H1 (cell line): ENCODE results near the gene PLPP7. TPM values are rescaled to one million over a fixed set of nuclear protein-coding genes. Genes with fewer than 3 reads are reported as not detected.

Experiments used
- CTCF ChIA-PET: fragments of 300-600 bp; sonication (Branson Sonifier 250); formaldehyde crosslinking; loops from one replicate; lab custom pipeline; 2021; ENCODE audit not compliant: partially characterized antibody; lab: Charles Lee
- POLR2A ChIA-PET: fragments of 300-600 bp; sonication (Branson Sonifier 250); formaldehyde crosslinking; loops from one replicate; lab custom pipeline; 2021; ENCODE audit warnings: inconsistent platforms; ENCODE audit not compliant: partially characterized antibody; lab: Charles Lee
- DNase-seq, 2 experiments: peaks; one replicate each; pipeline versions ENCODE4 v3.0.0 to v3.0.0-alpha.2; 2010 to 2022; ENCODE audit warnings: low spot score in 2 of 2, low read depth in 1 of 2, mixed read lengths in 1 of 2
- FAIRE-seq: peaks from 2 replicates; lab custom pipeline; 2011; peaks lifted over from hg19 to GRCh38; lab: Jason Lieb, UNC
- H2AFZ ChIP-seq: 2 replicates; pipeline ENCODE4 v1.8.1; 2012; ENCODE audit warnings: low read length, inconsistent platforms
- H2AK5ac ChIP-seq: 2 replicates; pipeline ENCODE4 v1.6.1; 2013; ENCODE audit warnings: low read depth, low read length
- H2BK120ac ChIP-seq: replicated peaks from 2 replicates; pipeline ENCODE3; 2013; ENCODE audit warnings: low read depth, low read length, inconsistent platforms
- H2BK12ac ChIP-seq: 2 replicates; pipeline ENCODE4 v1.6.1; 2013; ENCODE audit warnings: low read depth, low read length
- H2BK15ac ChIP-seq: 2 replicates; pipeline ENCODE4 v1.6.1; 2013; ENCODE audit warnings: low read length
- H2BK20ac ChIP-seq: 2 replicates; pipeline ENCODE4 v1.6.1; 2013; ENCODE audit warnings: low read length
- H2BK5ac ChIP-seq: 2 replicates; pipeline ENCODE4 v1.6.1; 2013; ENCODE audit warnings: low read depth, low read length
- H3K14ac ChIP-seq: 2 replicates; pipeline ENCODE4 v1.6.1; 2013; ENCODE audit warnings: inconsistent platforms; ENCODE audit not compliant: insufficient read length
- H3K18ac ChIP-seq: 2 replicates; pipeline ENCODE4 v1.6.1; 2013; ENCODE audit warnings: low read length; ENCODE audit errors: extremely low read depth
- H3K23ac ChIP-seq: 2 replicates; pipeline ENCODE4 v1.6.1; 2013; ENCODE audit warnings: inconsistent platforms; ENCODE audit not compliant: insufficient read length
- H3K23me2 ChIP-seq: 2 replicates; pipeline ENCODE4 v1.6.1; 2013; ENCODE audit warnings: low read depth, low read length
- H3K27ac ChIP-seq: 2 replicates; pipeline ENCODE4 v1.6.1; 2011; ENCODE audit warnings: low read depth, low read length, inconsistent platforms
- H3K27me3 ChIP-seq, 4 experiments: replicated peaks in 1 of 4; 1 replicate in 1 of 4; 2 replicates in 3 of 4; pipeline versions ENCODE4 v1.6.1 to v1.8.1; 2011 to 2013; ENCODE audit warnings: low read length in 3 of 4, mild to moderate bottlenecking in 3 of 4, inconsistent platforms in 2 of 4, mixed read lengths in 2 of 4, moderate library complexity in 1 of 4; ENCODE audit not compliant: control insufficient read depth in 3 of 4, insufficient read depth in 3 of 4; ENCODE audit errors: extremely low read depth in 1 of 4
- H3K36me3 ChIP-seq, 4 experiments: 2 replicates each; pipeline versions ENCODE4 v1.6.1 to v1.8.1; 2011 to 2013; ENCODE audit warnings: mild to moderate bottlenecking in 4 of 4, low read length in 3 of 4, moderate library complexity in 2 of 4, control low read depth in 1 of 4, inconsistent platforms in 1 of 4; ENCODE audit not compliant: insufficient read depth in 4 of 4, control insufficient read depth in 2 of 4
- H3K4ac ChIP-seq: replicated peaks from 2 replicates; pipeline ENCODE3; 2013; ENCODE audit warnings: low read length, low read depth, mixed read lengths, inconsistent platforms; ENCODE audit not compliant: insufficient read length
- H3K4me1 ChIP-seq, 4 experiments: replicated peaks in 1 of 4; 1 replicate in 1 of 4; 2 replicates in 3 of 4; pipeline versions ENCODE4 v1.6.1 to v1.8.1; 2011 to 2013; ENCODE audit warnings: low read length in 3 of 4, inconsistent platforms in 2 of 4, mixed read lengths in 1 of 4; ENCODE audit not compliant: insufficient read depth in 4 of 4, control insufficient read depth in 3 of 4
- H3K4me2 ChIP-seq, 2 experiments: 2 replicates each; pipeline versions ENCODE4 v1.6.1 to v1.8.1; 2011 to 2013; ENCODE audit warnings: low read depth in 2 of 2, low read length in 2 of 2, control low read depth in 1 of 2, inconsistent platforms in 1 of 2, mild to moderate bottlenecking in 1 of 2; ENCODE audit not compliant: insufficient read depth in 1 of 2
- H3K4me3 ChIP-seq, 4 experiments: fragments of 200-600, 300-600 bp in 1 of 4; sonication (generic), shearing (Covaris generic), sonication (Bioruptor Twin) in 1 of 4; 2 replicates each; pipeline versions ENCODE4 v1.5.1 to v1.8.1; 2011 to 2016; ENCODE audit warnings: low read length in 4 of 4, low read depth in 3 of 4, control low read depth in 2 of 4, inconsistent platforms in 2 of 4, mild to moderate bottlenecking in 2 of 4, mixed read lengths in 1 of 4, moderate library complexity in 1 of 4; ENCODE audit not compliant: insufficient read depth in 2 of 4; ENCODE audit errors: extremely low read depth in 1 of 4
- H3K56ac ChIP-seq: replicated peaks from 2 replicates; pipeline ENCODE3; 2013; ENCODE audit warnings: low read depth, mild to moderate bottlenecking, mixed read lengths, low read length, inconsistent platforms; ENCODE audit not compliant: insufficient read length
- H3K79me1 ChIP-seq: 2 replicates; pipeline ENCODE4 v1.6.1; 2013; ENCODE audit warnings: low read depth, low read length, control low read depth
- H3K79me2 ChIP-seq, 2 experiments: 2 replicates each; pipeline versions ENCODE4 v1.6.1 to v1.8.1; 2012 to 2013; ENCODE audit warnings: low read length in 2 of 2, mild to moderate bottlenecking in 2 of 2, inconsistent platforms in 1 of 2; ENCODE audit not compliant: insufficient read depth in 2 of 2, control insufficient read depth in 1 of 2
- H3K9ac ChIP-seq, 4 experiments: replicated peaks in 1 of 4; 1 replicate in 1 of 4; 2 replicates in 3 of 4; pipeline versions ENCODE4 v1.6.1 to v1.8.1; 2011 to 2013; ENCODE audit warnings: low read depth in 3 of 4, low read length in 3 of 4, control low read depth in 2 of 4, mild to moderate bottlenecking in 2 of 4, moderate library complexity in 2 of 4, inconsistent platforms in 1 of 4; ENCODE audit errors: extremely low read depth in 1 of 4
- H3K9me3 ChIP-seq, 2 experiments: 2 replicates each; pipeline versions ENCODE4 v1.6.1 to v1.8.1; 2012 to 2013; ENCODE audit warnings: mild to moderate bottlenecking in 2 of 2, moderate library complexity in 2 of 2, control low read depth in 1 of 2, inconsistent platforms in 1 of 2, low read depth in 1 of 2, low read length in 1 of 2, mixed read lengths in 1 of 2; ENCODE audit not compliant: insufficient read depth in 2 of 2
- H4K20me1 ChIP-seq, 2 experiments: replicated peaks in 1 of 2; 2 replicates each; pipeline versions ENCODE3 to v1.8.1; 2011 to 2013; ENCODE audit warnings: inconsistent platforms in 2 of 2, low read length in 2 of 2, mild to moderate bottlenecking in 1 of 2; ENCODE audit not compliant: insufficient read depth in 2 of 2, control insufficient read depth in 1 of 2
- H4K5ac ChIP-seq: 2 replicates; pipeline ENCODE4 v1.6.1; 2013; ENCODE audit warnings: low read length, low read depth, mixed read lengths, inconsistent platforms; ENCODE audit not compliant: insufficient read length
- H4K8ac ChIP-seq: 2 replicates; pipeline ENCODE4 v1.8.0; 2013; ENCODE audit warnings: mild to moderate bottlenecking, moderate library complexity, low read length, inconsistent platforms; ENCODE audit not compliant: insufficient read depth; ENCODE audit errors: extremely low read depth
- H4K91ac ChIP-seq: replicated peaks from 2 replicates; pipeline ENCODE3; 2013; ENCODE audit warnings: low read length, mixed read lengths, inconsistent platforms; ENCODE audit not compliant: insufficient read length
- EZH2 ChIP-seq: fragments of 200-600 bp; sonication (generic); IDR thresholded peaks from 2 replicates; pipeline ENCODE4 v1.7.1; 2012; ENCODE audit warnings: low read depth, mild to moderate bottlenecking, moderate library complexity, low read length, inconsistent platforms; ENCODE audit not compliant: severe bottlenecking
- HDAC2 ChIP-seq, 2 experiments: fragments of 300-600 bp in 1 of 2; sonication (generic) in 1 of 2; IDR thresholded peaks; 2 replicates each; pipeline ENCODE4 v1.6.1; 2011 to 2012; ENCODE audit warnings: low read depth in 2 of 2, low read length in 2 of 2, mild to moderate bottlenecking in 2 of 2, moderate library complexity in 2 of 2, borderline replicate concordance in 1 of 2, inconsistent platforms in 1 of 2
- NRF1 ChIP-seq: IDR thresholded peaks from 2 replicates; pipeline ENCODE4 v1.6.1; 2011; ENCODE audit warnings: mild to moderate bottlenecking, low read depth, low read length, improper control_type of control experiment
- SIN3A ChIP-seq, 2 experiments: IDR thresholded peaks in 1 of 2; conservative IDR thresholded peaks in 1 of 2; 2 replicates each; pipeline ENCODE4 v1.6.1; 2011 to 2012; ENCODE audit warnings: low read length in 2 of 2, improper control_type of control experiment in 1 of 2, low read depth in 1 of 2, mild to moderate bottlenecking in 1 of 2
- SP2 ChIP-seq: IDR thresholded peaks from 2 replicates; pipeline ENCODE4 v1.6.1; 2012; ENCODE audit warnings: mild to moderate bottlenecking, low read length, inconsistent platforms
- SUZ12 ChIP-seq: fragments of 200-600 bp; sonication (generic); IDR thresholded peaks from 2 replicates; pipeline ENCODE4 v1.6.1; 2012; ENCODE audit warnings: mild to moderate bottlenecking, inconsistent platforms, low read length, moderate library complexity, mixed read lengths
- TBP ChIP-seq: IDR thresholded peaks from 2 replicates; pipeline ENCODE4 v1.6.1; 2011; ENCODE audit warnings: low read depth, low read length, improper control_type of control experiment
- WGBS, 2 experiments: shearing (Covaris generic) in 1 of 2; methylation state at CpG; one replicate each; pipeline versions ENCODE4 v1.1.6 to v1.1.7; 2013 to 2015; ENCODE audit warnings: low lambda C conversion rate in 2 of 2, mixed read lengths in 2 of 2, inconsistent platforms in 1 of 2, low coverage in 1 of 2, missing lambda C conversion rate in 1 of 2; ENCODE audit not compliant: insufficient replicate concordance in 2 of 2, insufficient coverage in 1 of 2, insufficient read length in 1 of 2; ENCODE audit errors: extremely low coverage in 1 of 2, missing lambda C conversion rate in 1 of 2; 5-methylcytosine and 5-hydroxymethylcytosine counted together
- polyA plus RNA-seq, 7 experiments: library from polyadenylated mRNA; depleted of rRNA in 3 of 7; stranded (reverse) in 5 of 7; unstranded in 2 of 7; fragments of >200 nt in 5 of 7; fragments of 200-250 nt in 2 of 7; gene quantifications; 1 replicate in 5 of 7; 2 replicates in 1 of 7; 4 replicates in 1 of 7; pipeline versions ENCODE4 v1.2.1 to v1.2.3, GENCODE V29; 2011 to 2013; ENCODE audit warnings: missing spikeins in 2 of 7, mixed read lengths in 2 of 7
- total RNA-seq: library from RNA; stranded (reverse); fragmentation: NEBNext Ultra II Directional; extraction: Animal tissue kit (Norgen Biotek cat#: 25700); gene quantifications from 2 replicates; pipeline ENCODE4 v1.2.1, GENCODE V29; 2021

PLPP7 gene
- total and polyA plus RNA-seq, 2 of the 8 experiments (the other 6 are each of a cell fraction or from before 2014, with no cell fraction given): 3.4 to 3.9 TPM

- Histone ChIP-seq H3K79me1 (no peaks in the 10 kb centered on the region), H4K91ac (no peak within 1 kb of the TSS), H2BK20ac (no peak within 1 kb of the TSS), H4K20me1 (no peaks in the 10 kb centered on the region)
- ChIA-PET CTCF (interaction anchor here (0.7 to 2.3 kb wide), 8 partner anchors 8 to 95 kb away, joined by 3 to 14 read pairs (median 4); no protein-coding TSS in a partner anchor), POLR2A (interaction anchor here (1.6 kb wide), 1 partner anchor 12 kb away, joined by 8 read pairs; the partner anchor contains the start of gene PLPP7)
- TF ChIP-seq SIN3A (conservative IDR thresholded peaks at IDR 0.05 in 1 of 2, IDR thresholded peaks at IDR 0.05 in 1 of 2; ENCODE audit: low read depth in 1 of 2, low read length in 2 of 2) (no peak), NRF1 (no peak), TBP (no peak), HDAC2 (IDR thresholded peaks at IDR 0.05; ENCODE audit: borderline replicate concordance in 1 of 2, low read depth in 2 of 2, low read length in 2 of 2) (no peak; a peak in 1 of 4 replicates), SP2 (no peak), EZH2 (peak; percentile 58), SUZ12 (peak; percentile 65)
- TF ChIP-seq, all 59 proteins: peak for 2
- H3K4ac ChIP-seq: no peak within 1 kb of the TSS
- H3K27ac ChIP-seq: no peak within 1 kb of the TSS
- no peak within 1 kb of the TSS for H4K5ac ChIP-seq
- peak within 1 kb of the TSS; percentile 42 to 72 (median 47) for H3K4me3 ChIP-seq
- H3K4me1 ChIP-seq: peaks cover 0 to 15% (median 7%) of the 10 kb centered on the region in 4 experiments; a peak in 5 of 7 replicates
- no peaks in the 10 kb centered on the region for H3K9me3 ChIP-seq
- H3K14ac ChIP-seq: no peak within 1 kb of the TSS
- H3K36me3 ChIP-seq: no peaks in the 10 kb centered on the region
- H3K18ac ChIP-seq: no peak within 1 kb of the TSS
- H3K23ac ChIP-seq: no peak within 1 kb of the TSS
- no peak within 1 kb of the TSS for H4K8ac ChIP-seq
- DNase-seq (no peak), FAIRE-seq (no peak)
- no peak within 1 kb of the TSS for H2BK120ac ChIP-seq
- H2AK5ac ChIP-seq: 0 out of 2 replicates have a peak within 1 kb of the TSS, but pooled peaks have one; percentile 16
- peak within 1 kb of the TSS; percentile 72 for H2BK15ac ChIP-seq
- no peak within 1 kb of the TSS for H2AFZ ChIP-seq
- H3K27me3 ChIP-seq: peaks cover 2 to 21% (median 13%) of the 10 kb centered on the region in 4 experiments; a peak in 6 of 7 replicates
- H3K9ac ChIP-seq: no peak within 1 kb of the TSS
- no peak within 1 kb of the TSS for H3K56ac ChIP-seq
- 30% methylated on average over 38 of the region's 76 CpGs; no CpG with 5 or more reads in 1 of the 2 experiments for WGBS, 2 experiments
- H3K79me2 ChIP-seq: no peaks in the 10 kb centered on the region
- H3K23me2 ChIP-seq: peaks cover 2% of the 10 kb centered on the region; the same call in 1 of the 2 replicates
- no peak within 1 kb of the TSS for H2BK12ac ChIP-seq
- H2BK5ac ChIP-seq: no peak within 1 kb of the TSS
- peak within 1 kb of the TSS; percentile 55 to 90 for H3K4me2 ChIP-seq
Measured at GRCh38 chr9:131276094-131276888, 13.2 kb upstream of the PLPP7 start, which contains the start of gene FAM78A. FAM78A (minus strand) TSS chr9:131276510; CDS start chr9:131276179, 331 bp downstream.
